NCI-H2029 treated with DMSO at 0.1 percent for 48 hours (cell line): ENCODE data around the gene TMCC1.
"Not testable (repeated sequence)": the region's sequence is repeated elsewhere in the genome, so short reads cannot be mapped to it uniquely, and the experiment has no call there.

ENCODE experiments used
- DNase-seq: peaks from one replicate; lab custom pipeline; 2025; lab: John Stamatoyannopoulos, UW

TMCC1 gene

DNA sequence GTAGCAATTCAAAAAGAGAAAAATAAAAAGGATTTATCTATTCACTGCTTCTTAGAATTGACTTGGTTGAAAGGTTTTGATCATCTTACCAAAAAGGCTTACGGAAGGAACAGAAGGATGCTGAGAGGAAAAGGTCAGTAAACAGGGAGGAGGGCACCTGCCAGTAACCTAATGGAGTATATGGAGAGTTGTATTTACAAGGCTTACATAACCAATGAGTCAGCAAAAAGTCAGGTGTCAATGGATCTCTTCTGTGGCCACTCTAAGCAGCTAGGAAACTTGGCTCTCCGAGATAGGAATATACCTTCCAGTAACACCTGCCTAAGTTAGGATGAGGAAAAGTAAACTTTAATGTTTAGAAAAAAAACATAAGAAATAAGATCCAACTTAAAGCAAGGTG, 206.6 kb downstream of the TMCC1 start:
- peak; percentile 45 for DNase-seq

DNA sequence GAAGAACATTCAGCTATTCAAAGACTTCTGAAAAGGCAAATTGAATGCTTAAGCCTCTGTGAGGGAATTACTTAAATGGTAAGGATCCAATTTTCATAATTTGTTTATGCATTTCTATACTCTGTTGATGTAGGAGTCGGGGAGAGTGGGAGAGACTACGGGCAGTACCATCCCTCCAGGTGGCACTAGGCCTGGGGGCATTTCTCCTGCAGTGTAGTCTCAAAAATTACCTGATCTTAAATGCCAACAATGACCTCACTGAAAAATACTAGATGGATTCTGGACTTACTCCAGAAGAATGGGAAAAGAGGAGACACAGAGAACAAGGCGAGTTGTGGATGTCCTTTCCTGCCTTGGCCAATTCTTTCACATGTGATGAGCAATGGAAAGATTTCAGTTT, 209.2 kb downstream of the TMCC1 start:
- no peak for DNase-seq

DNA sequence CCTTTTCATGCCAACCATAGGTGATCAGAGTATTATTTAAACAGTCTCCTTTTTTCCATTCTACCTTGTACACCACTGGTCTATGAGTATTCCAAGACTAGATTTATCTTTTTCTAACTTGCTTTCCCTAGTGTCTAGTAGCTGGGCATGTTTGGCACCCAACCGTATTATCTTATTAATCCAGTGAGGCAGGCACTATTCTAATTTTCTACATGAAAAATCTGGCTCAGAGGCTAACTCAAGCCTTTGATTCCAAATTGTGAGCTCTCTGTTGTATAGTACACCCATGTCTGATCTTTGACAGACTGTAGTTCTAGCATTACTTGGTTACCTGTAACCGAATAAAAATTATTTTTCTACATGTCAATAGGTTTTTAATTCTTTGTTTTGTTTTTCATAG, 210.3 kb downstream of the TMCC1 start:
- no peak for DNase-seq

DNA sequence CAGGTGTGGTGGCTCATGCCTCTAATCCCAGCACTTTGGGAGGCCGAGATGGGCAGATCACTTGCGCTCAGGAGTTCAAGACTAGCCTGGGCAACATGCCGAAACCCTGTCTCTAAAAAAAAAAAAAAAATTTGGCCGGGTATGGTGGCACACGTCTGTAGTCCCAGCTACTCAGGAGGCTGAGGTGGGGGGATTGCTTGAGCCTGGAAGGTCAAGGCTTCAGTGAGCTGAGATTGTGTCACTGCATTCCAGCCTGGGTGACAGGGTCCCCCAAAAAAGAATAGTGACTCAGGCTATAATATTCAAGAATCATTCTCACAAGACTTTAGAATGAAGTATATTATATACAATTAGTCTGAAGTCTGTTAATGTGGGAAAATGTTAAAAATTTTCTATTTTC, 216.5 kb downstream of the TMCC1 start:
- no peak for DNase-seq

DNA sequence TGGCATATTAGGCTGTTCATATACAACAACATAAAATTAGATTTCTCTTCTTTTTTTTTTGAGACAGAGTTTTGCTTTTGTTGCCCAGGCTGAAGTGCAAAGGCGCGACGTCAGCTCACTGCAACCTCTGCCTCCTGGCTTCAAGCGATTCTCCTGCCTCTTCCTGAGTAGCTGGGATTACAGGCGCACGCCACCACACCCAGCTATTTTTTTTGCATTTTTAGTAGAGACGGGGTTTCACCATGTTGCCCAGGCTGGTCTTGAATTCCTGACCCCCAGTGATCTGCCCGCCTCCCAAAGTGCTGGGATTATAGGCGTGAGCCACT, 218.8 kb downstream of the TMCC1 start:
- DNase-seq: not testable (repeated sequence)

DNA sequence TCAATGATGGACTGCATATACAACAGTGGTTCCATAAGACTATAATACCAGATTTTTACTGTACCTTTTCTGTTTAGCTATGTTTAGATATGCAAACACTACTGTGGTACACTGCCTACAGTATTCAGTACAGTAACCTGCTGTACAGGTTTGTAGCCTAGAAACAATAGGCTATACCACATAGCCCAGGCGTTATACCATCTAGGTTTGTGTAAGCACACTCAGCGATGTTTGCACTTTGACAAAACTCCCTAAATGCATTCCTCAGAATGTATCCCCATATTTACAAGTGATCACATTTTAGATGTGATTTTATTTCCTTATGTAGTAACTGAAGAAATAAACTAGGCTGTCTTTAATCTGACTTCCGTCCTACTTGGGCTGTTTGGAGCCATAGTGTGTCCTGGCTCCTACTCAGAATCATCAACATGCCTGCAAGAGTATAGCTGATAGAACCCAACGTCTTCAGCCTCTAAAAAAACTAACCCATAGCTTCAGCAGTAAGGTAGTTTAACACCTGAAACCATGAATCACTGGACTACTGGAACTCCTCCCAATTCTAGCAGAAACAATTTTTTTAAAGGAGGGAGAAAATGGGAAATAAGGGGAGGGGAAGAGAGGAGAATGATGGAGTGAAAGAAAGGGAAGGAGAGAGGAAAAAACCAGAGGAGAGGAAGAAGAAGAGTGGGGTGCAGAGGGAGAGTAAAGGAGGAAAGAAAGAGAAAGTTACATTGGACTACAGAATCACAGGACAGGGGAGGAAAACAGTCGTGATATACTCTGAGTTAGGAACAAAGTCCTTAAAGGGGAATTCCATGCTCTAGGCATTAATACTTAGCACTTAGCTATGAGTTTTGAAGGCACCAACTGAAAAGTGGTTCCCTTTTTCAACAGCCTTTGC, 219.4 kb downstream of the TMCC1 start:
- DNase-seq: no peak

DNA sequence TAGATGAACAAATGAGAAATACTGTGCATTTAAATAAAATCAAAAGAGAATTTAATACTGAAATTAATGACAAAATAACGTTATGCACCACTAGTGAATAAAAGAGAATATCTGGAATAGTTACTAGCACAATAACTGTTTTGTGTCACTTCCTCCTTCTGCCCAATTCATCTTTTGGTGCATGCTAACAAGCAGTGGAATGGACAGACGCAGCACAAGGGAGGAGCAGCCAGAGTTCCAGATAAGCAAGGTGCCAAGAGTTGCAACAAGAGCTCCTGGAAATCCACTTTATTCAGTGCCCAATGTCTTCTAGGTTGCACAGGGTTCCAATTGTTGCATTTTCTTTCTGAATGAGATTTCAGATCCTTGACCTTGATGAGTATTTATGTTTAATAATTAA, 220.5 kb downstream of the TMCC1 start:
- DNase-seq: no peak

DNA sequence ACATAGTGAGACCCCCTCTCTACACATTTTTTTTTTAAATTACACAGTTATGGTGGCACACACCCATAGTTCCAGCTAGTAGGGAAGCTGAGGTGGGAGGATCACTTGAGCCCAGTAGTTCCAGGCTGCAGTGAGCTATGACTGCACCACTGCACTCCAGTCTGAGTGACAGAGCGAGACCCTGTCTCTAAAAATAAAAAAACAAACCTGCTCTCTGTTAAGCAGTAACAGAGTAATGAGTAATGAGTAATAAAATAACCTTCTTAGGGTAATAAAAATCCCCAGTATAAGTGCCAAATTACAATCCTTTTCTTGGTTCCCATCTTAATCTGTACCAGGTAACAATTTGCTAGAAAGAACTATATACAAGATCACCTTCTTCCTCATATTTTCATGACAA, 221.1 kb downstream of the TMCC1 start:
- DNase-seq: no peak

DNA sequence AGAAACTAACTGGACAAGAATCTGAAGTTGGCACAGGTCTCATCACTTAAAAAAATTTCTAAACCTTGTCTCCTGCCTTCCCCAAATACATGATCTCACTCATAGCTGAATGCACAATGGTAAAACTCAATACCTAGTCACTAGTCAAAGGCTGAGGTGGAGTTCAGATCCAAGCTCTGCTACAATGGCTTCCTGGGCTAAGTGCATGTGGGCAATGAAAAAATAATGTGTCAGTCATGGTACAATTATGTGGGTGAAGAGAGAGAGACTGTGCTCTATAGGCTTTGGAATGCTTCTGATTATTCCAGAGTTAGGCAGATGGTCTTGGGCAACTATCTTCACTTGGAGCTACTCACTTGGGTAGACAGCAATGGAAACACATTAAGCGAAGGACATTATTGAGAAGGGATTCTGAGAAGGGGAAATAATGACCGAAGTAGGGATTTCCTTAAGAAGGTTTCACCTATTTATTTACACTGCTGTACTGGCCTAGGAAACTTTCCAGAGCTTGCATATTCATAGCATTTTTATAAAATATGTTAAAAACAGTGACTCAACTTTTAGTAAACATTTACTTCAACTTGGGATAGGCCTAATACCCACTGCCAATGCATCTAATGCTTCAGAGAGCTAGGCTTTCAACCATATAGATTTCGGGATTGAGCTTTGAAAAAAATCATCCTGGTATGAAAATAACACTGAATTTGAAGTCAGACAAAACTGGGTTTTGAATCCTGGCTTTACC, 228.3 kb downstream of the TMCC1 start:
- DNase-seq: no peak

DNA sequence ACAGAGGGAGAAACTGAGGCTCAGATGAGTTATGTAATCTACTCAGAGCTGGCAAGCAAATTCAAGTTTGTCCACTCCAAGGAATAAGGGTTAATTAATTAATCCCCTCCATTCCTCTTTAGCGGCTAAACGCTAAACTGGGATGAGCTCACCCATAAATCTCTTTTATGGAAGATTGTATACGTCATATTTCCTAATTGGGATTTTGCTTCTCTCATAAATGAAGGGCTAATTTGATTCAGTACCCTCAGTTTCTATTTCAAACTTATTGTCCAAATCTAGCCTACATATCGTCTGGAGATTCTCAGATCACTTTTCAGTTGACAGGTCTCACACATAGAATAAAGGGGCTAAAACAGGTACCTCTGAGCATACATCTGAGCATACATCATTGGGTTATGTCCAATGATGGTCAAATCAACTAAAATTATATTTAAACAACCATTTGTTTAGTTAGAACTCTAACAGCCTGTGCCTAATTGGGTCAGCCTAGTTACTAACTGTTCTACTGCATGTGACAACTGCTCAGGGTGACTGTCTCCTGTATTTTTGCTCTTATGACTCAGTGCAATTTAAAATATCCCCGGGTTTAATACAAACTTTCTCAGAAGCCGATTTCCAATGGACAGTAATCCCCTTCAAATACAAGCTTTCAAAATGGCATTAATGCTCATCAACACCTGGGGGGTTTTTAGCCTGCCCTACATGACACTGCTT, 229.4 kb downstream of the TMCC1 start:
- no peak for DNase-seq

DNA sequence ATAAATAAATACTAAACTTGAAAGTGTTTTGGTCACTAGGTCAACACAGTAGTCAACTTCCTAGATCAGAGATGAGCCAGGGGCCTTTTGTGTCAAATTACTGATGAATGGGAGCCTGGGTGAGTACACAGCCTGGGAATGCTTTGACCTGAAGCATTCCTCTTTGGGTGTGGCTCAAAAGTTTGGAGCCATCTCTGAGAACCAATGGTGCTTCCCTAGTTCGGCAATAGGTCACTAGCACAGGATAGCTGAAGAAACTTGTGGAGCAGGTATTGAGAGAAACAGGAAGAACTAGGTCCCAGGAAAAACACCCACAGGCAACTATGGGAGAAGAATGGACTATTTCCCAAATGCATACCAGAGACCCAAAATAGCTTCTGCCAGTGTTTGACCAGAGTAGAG, 230.5 kb downstream of the TMCC1 start:
- DNase-seq: no peak

DNA sequence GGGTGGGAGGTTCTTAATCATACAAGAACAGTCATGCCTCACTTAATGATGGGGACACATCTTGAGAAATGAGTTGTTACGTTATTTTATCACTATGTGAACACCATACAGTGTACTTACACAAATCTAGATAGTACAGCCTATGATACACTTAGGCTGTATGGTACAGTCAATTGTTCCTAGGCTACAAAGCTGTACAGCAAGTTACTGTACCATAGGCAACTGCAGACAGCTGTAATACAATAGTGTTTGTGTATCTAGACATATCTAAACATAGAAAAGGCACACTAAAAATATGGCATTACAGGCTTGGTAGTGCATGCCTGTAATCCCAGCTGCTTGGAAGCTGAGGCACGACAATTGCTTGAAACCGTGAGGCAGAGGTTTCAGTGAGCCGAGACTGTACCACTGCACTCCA, 231.3 kb downstream of the TMCC1 start:
- DNase-seq: no peak

DNA sequence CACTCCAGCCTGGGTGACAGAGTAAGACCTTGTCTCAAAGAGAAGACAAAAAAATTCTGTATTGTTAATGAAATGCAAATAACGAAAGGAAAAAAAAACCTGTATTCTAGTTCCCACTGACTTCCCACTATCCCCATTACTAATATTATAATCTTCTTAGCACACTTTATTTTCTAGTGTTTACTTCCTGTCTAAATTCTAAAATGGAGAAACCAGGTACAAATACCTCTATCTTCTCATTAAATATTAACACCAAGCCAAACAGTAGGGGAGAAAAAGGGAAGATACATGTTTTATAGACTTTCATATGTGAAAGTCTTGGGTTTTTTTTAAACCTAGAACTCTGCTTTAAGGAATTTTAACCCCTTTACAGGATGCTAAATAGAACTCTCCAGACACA, 231.7 kb downstream of the TMCC1 start:
- DNase-seq: no peak

DNA sequence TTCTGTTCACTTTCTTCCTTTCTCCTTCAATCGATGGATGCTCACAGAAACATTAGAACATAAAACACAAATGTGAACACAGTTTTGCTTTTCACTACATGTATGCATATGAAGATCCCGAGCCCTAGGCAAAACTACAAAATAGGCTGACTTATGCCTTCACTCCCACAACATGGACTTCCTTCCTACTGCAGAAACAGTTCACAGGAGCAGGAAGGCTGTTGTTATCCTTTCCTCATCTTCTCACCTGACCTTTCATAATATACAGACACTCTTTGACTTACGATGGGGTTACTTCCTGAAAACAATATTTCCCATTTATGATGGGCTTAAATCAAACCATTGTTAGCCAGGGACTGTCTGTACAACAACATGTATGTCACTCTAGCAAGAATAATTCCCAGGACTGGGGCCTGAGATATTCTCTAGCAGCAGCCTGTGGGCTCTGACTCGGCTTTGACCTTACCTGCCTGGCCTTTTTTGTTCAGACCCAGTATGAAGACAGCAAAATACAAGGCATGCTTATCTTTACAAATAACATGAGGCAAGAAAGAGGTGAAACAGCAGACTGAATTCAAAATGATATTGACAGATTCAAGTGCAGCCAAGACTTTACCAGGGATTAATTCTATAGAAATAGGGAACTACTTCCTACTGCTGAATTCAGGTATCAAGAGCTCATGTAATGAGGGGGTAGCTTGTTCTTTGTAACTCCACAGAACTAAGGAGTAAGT, 235.2 kb downstream of the TMCC1 start:
- no peak for DNase-seq

DNA sequence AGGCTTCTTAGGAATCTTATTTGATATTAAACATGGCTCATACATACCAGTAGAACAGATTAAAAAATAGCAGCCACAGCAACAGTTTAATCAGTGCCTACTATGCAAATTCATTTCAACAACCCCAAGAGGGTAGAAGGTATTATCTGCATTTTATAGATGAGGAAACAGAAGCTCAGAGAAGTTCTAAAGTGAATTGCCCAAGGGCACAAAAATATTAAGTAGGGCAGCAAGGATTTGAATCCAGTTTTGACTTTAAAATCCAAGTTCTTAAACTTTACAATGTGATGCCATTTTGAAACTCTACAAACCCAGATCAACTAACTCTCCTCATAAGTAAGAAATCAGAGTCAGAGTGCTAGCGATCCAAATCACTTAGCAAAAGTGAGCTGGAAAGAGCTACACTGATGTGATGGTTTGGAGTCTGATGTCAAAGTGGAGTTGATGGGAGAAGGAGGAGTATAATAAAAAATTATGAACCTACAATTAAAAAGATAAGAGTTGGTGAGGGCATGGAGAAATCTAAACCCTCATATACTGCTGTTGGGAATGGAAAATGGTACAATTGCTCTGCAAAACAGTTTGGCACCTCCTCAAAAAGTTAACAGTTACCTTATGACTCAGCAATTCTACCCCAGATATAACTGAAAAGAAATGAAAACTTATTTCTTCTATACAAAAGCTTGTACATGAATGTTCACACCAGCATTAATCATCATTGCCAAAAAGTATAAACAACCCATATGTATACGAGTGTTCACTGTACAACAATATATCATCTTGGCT, 236.1 kb downstream of the TMCC1 start:
- DNase-seq: no peak

DNA sequence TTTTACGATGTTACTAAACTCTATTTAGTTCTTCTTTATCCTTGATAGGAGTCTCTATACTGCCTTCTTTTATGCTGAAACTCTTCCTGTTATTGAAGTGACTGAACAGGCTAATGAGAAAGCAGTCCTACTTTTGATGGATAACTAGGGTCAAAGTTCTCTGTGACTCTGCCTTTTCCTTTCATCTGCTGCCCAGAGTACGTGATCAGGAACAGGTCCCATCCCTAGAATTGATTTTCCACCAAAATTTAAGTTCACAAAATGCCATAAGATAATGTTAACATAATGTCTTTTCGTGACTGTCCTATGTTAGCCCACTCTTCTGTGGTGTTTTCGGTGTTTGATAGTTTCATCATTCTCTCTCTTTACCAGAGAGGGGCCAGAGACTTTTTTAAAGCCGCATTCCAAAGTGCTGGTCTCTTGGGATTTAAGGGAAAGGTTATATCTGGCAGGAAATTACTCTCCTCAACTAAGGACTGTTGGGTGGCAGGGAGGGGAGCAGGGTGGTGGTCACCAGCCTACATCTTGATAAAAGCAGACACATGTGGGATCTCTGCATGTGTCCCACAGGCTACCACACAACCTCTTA, 236.8 kb downstream of the TMCC1 start:
- DNase-seq: no peak

DNA sequence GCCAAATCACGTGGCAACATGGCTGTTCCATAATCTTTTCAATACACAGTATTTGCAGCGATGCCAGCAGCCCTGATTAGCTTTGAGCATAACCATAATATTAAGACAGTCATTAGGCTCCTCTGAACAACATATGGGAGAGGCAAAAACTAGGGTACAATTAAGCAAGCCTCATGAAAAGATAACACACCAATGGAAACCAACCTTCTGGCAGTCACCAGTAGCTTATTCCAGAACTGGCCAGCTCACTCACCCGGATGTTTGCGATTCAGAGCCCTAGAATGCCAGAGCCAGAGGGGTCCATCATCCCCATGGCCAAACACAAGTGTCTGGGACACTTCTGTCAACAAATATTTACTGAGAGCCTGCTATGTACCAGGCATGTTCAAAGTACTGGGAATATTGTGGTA, 238.2 kb downstream of the TMCC1 start:
- no peak for DNase-seq

DNA sequence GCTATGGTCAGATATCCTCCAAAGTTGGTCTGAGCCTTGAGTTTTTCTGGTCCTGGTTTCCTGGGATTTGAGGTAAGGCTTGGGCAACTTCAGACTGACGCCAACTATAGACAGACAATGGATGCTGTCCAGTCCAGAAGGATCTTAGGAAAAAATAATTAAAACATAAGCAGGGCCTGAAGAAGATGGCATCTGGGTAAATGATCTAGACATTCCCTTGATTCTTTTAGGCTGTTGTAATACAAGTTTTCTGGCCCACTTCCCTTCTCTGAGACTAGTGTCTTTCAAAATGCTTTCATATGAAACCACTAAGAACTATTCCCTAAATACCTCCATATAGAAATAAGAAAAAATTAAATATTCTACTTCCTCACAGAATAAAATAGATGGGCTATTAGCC, 239.4 kb downstream of the TMCC1 start:
- DNase-seq: no peak

DNA sequence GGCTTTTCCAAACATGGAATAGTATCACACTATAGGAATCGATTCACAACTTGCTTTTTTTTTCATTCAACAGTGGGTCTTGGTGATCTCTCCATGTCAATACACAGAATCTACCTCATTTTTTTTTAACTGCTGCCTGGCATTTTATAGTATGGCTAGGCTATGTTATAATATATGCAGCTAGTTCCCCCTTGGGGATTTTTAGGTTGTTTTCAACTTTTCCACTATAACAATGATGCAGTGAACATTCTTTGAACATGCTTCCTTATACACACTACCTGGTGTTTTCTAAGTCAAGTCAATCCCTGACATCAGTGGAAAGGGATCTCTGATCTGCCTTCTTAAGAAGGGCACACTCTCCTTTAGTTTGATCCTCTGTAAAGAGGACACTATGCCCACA, 240.5 kb downstream of the TMCC1 start:
- DNase-seq: no peak

DNA sequence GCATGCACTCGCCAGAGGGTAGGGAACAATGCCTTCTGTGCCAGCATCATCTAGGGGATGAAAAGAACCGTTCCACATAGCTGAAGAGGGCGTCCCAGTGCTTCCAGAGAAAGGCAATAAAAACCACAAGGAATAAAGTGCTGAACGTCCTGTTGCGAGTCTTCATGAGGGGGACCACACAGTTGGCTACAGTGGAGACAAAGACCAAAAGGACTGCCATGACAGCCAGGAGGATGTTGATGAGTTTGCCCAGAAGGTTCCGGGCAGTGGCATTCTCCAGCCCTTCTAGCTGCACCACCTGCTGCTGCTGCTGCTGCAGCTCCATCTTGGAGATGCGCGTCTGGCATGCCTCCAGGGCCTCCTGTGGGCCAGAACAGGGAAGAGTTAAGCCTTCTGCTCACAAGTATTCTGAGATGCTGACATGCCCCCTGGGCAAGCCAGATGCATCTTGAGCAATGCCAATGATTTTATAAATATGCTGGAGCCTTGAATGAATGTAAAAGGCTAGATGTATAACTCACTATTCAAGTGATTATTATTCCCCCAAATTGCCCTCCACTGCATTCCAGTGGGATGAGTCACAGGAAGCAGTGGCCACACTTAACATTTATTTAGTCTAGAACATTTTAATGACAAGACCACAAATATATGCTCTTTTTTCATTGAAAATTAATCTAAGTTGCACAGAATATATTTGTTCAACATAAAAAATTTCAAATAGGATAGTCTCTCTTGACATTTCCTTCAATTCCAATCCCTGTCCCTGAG, 241.9 kb downstream of the TMCC1 start:
- DNase-seq: no peak
